ENCODE data around the gene RIC3.

Gene RIC3

GRCh38 chr11:8168485-8169257 lies at the start of gene RIC3:
Gene RIC3, minus strand, starts transcription at chr11:8169025. Its CDS starts 36 bp downstream, at chr11:8168989.
- peak; percentile 49 to 56 for DNase-seq

GRCh38 chr11:8218409-8218808 lies 49.6 kb upstream of the RIC3 start:
- DNase-seq: no peak

GRCh38 chr11:8217926-8218325 lies 49.1 kb upstream of the RIC3 start:
- no peak for DNase-seq

- DNase-seq: no peak
Measured at GRCh38 chr11:8217136-8217535, 48.3 kb upstream of the RIC3 start.

GRCh38 chr11:8213376-8213775 lies 44.6 kb upstream of the RIC3 start:
- no peak for DNase-seq

- DNase-seq: peak in 1 of 2 donors; percentile 55
Measured at GRCh38 chr11:8209208-8209807, 40.5 kb upstream of the RIC3 start.

- no peak for DNase-seq
Measured at GRCh38 chr11:8207080-8208000, 38.5 kb upstream of the RIC3 start.

GRCh38 chr11:8206251-8207079 lies 37.6 kb upstream of the RIC3 start:
- DNase-seq: peak in 1 of 2 donors; percentile 40

GRCh38 chr11:8205566-8205965 lies 36.7 kb upstream of the RIC3 start:
- no peak for DNase-seq

GRCh38 chr11:8204596-8204995 lies 35.8 kb upstream of the RIC3 start:
- DNase-seq: no peak

GRCh38 chr11:8204025-8204424 lies 35.2 kb upstream of the RIC3 start:
- DNase-seq: no peak

- DNase-seq: no peak
Measured at GRCh38 chr11:8203414-8203715, 34.5 kb upstream of the RIC3 start.

GRCh38 chr11:8202516-8203413 lies 33.9 kb upstream of the RIC3 start:
- no peak for DNase-seq

GRCh38 chr11:8201644-8202365 lies 33.0 kb upstream of the RIC3 start:
- DNase-seq: peak in 1 of 2 donors; percentile 61

GRCh38 chr11:8199676-8200075 lies 30.9 kb upstream of the RIC3 start:
- DNase-seq: no peak

- DNase-seq: no peak
Measured at GRCh38 chr11:8196749-8197148, 27.9 kb upstream of the RIC3 start.

GRCh38 chr11:8194956-8195355 lies 26.1 kb upstream of the RIC3 start:
- DNase-seq: no peak

- no peak for DNase-seq
Measured at GRCh38 chr11:8192896-8193209, 24.0 kb upstream of the RIC3 start.

- peak; percentile 30 to 53 for DNase-seq
Measured at GRCh38 chr11:8192016-8192895, 23.4 kb upstream of the RIC3 start.

- DNase-seq: no peak
Measured at GRCh38 chr11:8190431-8190830, 21.6 kb upstream of the RIC3 start.
